ENCODE data around the gene MAG.
A peak's percentile ranks its signal among the peaks of the same experiment; 100 is the strongest.

Gene MAG

GRCh38 chr19:35291916-35292315, at the start of gene MAG:
Gene MAG (plus strand): TSS chr19:35292161. CDS start chr19:35295409, 3,248 bp downstream.
- DNase-seq (ENCODE audit: low read depth) = no peak

GRCh38 chr19:35246466-35247092, 45.4 kb upstream of the MAG start:
- DNase-seq (ENCODE audit: low read depth) = no peak

GRCh38 chr19:35247526-35248309, 44.2 kb upstream of the MAG start:
- DNase-seq (ENCODE audit: low read depth) = peak; percentile 27

- peak; percentile 49 for DNase-seq (ENCODE audit: low read depth)
Observed at GRCh38 chr19:35248310-35249145, 43.4 kb upstream of the MAG start, which contains the start of gene LSR. Gene LSR (plus strand): TSS chr19:35249002. CDS start chr19:35249023, 21 bp downstream.

- DNase-seq (ENCODE audit: low read depth) = no peak
Observed at GRCh38 chr19:35249146-35249847, 42.7 kb upstream of the MAG start.

- no peak for DNase-seq (ENCODE audit: low read depth)
Observed at GRCh38 chr19:35249848-35250711, 41.9 kb upstream of the MAG start.

- no peak for DNase-seq (ENCODE audit: low read depth)
Observed at GRCh38 chr19:35251456-35251855, 40.5 kb upstream of the MAG start.

- DNase-seq (ENCODE audit: low read depth) = no peak
Observed at GRCh38 chr19:35253316-35254286, 38.4 kb upstream of the MAG start.

GRCh38 chr19:35254341-35255297, 37.3 kb upstream of the MAG start:
- no peak for DNase-seq (ENCODE audit: low read depth)

GRCh38 chr19:35256566-35256965, 35.4 kb upstream of the MAG start:
- no peak for DNase-seq (ENCODE audit: low read depth)

- no peak for DNase-seq (ENCODE audit: low read depth)
Observed at GRCh38 chr19:35257113-35257461, 34.9 kb upstream of the MAG start.

- DNase-seq (ENCODE audit: low read depth) = no peak
Observed at GRCh38 chr19:35260694-35261304, 31.2 kb upstream of the MAG start.

GRCh38 chr19:35261356-35262100, 30.4 kb upstream of the MAG start:
- DNase-seq (ENCODE audit: low read depth) = no peak

GRCh38 chr19:35262101-35262761, 29.7 kb upstream of the MAG start:
- no peak for DNase-seq (ENCODE audit: low read depth)

GRCh38 chr19:35264268-35265125, 27.5 kb upstream of the MAG start:
- DNase-seq (ENCODE audit: low read depth) = no peak
